HepG2 (cell line): ENCODE measurements around the gene CD8A. TPM values are rescaled to one million over a fixed set of nuclear protein-coding genes. Genes with fewer than 3 reads are reported as not detected.

ENCODE experiments used
- ATF3 ChIP-seq: sonication (generic); formaldehyde crosslinking; IDR thresholded peaks from 2 replicates; pipeline ENCODE4 v1.4.0; 2020; ENCODE audit warnings: missing genetic modification reagents
- FOXC1 ChIP-seq: sonication (generic); formaldehyde crosslinking; IDR thresholded peaks from 2 replicates; pipeline ENCODE4 v1.8.0; 2022; ENCODE audit warnings: mild to moderate bottlenecking, missing genetic modification reagents, borderline replicate concordance
- FOXP1 ChIP-seq, 2 experiments: fragments of 450-650 bp in 1 of 2; IDR thresholded peaks; 2 replicates each; pipeline ENCODE4 v1.6.1; 2017 to 2018; ENCODE audit warnings: antibody characterized with exemption in 1 of 2
- MTA3 ChIP-seq: sonication (generic); formaldehyde crosslinking; IDR thresholded peaks from 2 replicates; pipeline ENCODE4 v1.4.0; 2020; ENCODE audit warnings: missing genetic modification reagents
- NFYB ChIP-seq: sonication (generic); formaldehyde crosslinking; IDR thresholded peaks from 2 replicates; pipeline ENCODE4 v1.4.0; 2020; ENCODE audit warnings: missing genetic modification reagents
- NFYC ChIP-seq: IDR thresholded peaks from 2 replicates; pipeline ENCODE4 v1.6.1; 2016; ENCODE audit warnings: missing genetic modification reagents, missing compliant biosample characterization
- SP1 ChIP-seq, 2 experiments: fragments of 450-650 bp in 1 of 2; sonication (generic) in 1 of 2; formaldehyde crosslinking in 1 of 2; IDR thresholded peaks; 2 replicates each; pipeline versions ENCODE4 v1.4.0 to v1.6.1; 2016 to 2020; ENCODE audit warnings: missing genetic modification reagents in 1 of 2
- SPEN ChIP-seq: sonication (generic); formaldehyde crosslinking; IDR thresholded peaks from 2 replicates; pipeline ENCODE4 v1.5.1; 2020; ENCODE audit warnings: low read depth, mild to moderate bottlenecking, missing genetic modification reagents
- XBP1 ChIP-seq: sonication (generic); formaldehyde crosslinking; IDR thresholded peaks from 2 replicates; pipeline ENCODE4 v1.5.0; 2020; ENCODE audit warnings: missing genetic modification reagents
- ZFP36L2 ChIP-seq: sonication (generic); formaldehyde crosslinking; IDR thresholded peaks from 2 replicates; pipeline ENCODE4 v1.4.0; 2020; ENCODE audit warnings: missing genetic modification reagents
- ZNF160 ChIP-seq: sonication (generic); formaldehyde crosslinking; IDR thresholded peaks from 2 replicates; pipeline ENCODE4 v1.8.0; 2022; ENCODE audit warnings: mild to moderate bottlenecking, inconsistent platforms, missing genetic modification reagents
- ZNF331 ChIP-seq: sonication (generic); formaldehyde crosslinking; IDR thresholded peaks from 2 replicates; pipeline ENCODE4 v1.4.0; 2020; ENCODE audit warnings: missing genetic modification reagents
- ZNF550 ChIP-seq: sonication (generic); formaldehyde crosslinking; IDR thresholded peaks from 2 replicates; pipeline ENCODE4 v1.4.0; 2020; ENCODE audit warnings: mild to moderate bottlenecking, missing genetic modification reagents, borderline replicate concordance
- ZNF564 ChIP-seq: sonication (generic); formaldehyde crosslinking; IDR thresholded peaks from 2 replicates; pipeline ENCODE4 v1.8.1; 2023; ENCODE audit warnings: mild to moderate bottlenecking, missing genetic modification reagents
- ZSCAN9 ChIP-seq: IDR thresholded peaks from 2 replicates; pipeline ENCODE4 v1.6.1; 2016; ENCODE audit warnings: borderline replicate concordance
- polyA plus RNA-seq, 8 experiments: library from polyadenylated mRNA; depleted of rRNA in 3 of 8; stranded (reverse) in 7 of 8; unstranded in 1 of 8; fragments of >200 nt; fragmentation: Illumina TruSeq in 4 of 8; extraction: Trizol in 4 of 8; gene quantifications; 2 replicates each; pipeline versions ENCODE4 v1.2.1 to v1.2.3, GENCODE V29; 2011 to 2016; ENCODE audit warnings: low read depth in 4 of 8, missing spikeins in 1 of 8, mixed read lengths in 1 of 8; ENCODE audit not compliant: insufficient read depth in 1 of 8
- total RNA-seq, 5 experiments: library from RNA; depleted of rRNA; stranded (reverse); fragments of >200 nt; fragmentation: Illumina TruSeq; extraction: Trizol; gene quantifications; 2 replicates each; pipeline ENCODE4 v1.2.3, GENCODE V29; 2016; ENCODE audit warnings: low read depth in 1 of 5
- TF ChIP-seq, protein P1 (sequence below): fragments of 450-650 bp; IDR thresholded peaks from 2 replicates; pipeline ENCODE4 v1.6.1; 2017
- TF ChIP-seq, protein P2 (sequence below): sonication (generic); formaldehyde crosslinking; IDR thresholded peaks from 2 replicates; pipeline ENCODE4 v1.5.0; 2020; ENCODE audit warnings: missing genetic modification reagents
- TF ChIP-seq, protein P3 (sequence below): sonication (generic); formaldehyde crosslinking; IDR thresholded peaks from 2 replicates; pipeline ENCODE4 v1.4.0; 2020; ENCODE audit warnings: missing genetic modification reagents
- TF ChIP-seq, protein P4 (sequence below): sonication (generic); formaldehyde crosslinking; IDR thresholded peaks from 2 replicates; pipeline ENCODE4 v1.4.0; 2020; ENCODE audit warnings: low read depth, missing genetic modification reagents

CD8A gene
- total and polyA plus RNA-seq, 2 of the 13 experiments (the other 11 are each of a cell fraction or from before 2014, with no cell fraction given), result 0.09 TPM; not detected in 1

GRCh38 chr2:86807468-86808275 is 17.0 kb upstream of the CD8A start (continued):
- TF ChIP-seq, protein P1, sequence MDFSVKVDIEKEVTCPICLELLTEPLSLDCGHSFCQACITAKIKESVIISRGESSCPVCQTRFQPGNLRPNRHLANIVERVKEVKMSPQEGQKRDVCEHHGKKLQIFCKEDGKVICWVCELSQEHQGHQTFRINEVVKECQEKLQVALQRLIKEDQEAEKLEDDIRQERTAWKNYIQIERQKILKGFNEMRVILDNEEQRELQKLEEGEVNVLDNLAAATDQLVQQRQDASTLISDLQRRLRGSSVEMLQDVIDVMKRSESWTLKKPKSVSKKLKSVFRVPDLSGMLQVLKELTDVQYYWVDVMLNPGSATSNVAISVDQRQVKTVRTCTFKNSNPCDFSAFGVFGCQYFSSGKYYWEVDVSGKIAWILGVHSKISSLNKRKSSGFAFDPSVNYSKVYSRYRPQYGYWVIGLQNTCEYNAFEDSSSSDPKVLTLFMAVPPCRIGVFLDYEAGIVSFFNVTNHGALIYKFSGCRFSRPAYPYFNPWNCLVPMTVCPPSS, result no peak
- TF ChIP-seq ATF3 (0 out of 2 replicates have a peak, but pooled peaks have one; percentile 7), FOXC1 (CRISPR knock-in tag) (peak; percentile 60; the same call in 1 of the 2 replicates), ZNF331 (peak; percentile 23; the same call in 1 of the 2 replicates), MTA3 (CRISPR knock-in tag) (no peak), ZSCAN9 (CRISPR knock-in tag) (no peak), NFYB (CRISPR knock-in tag) (no peak), ZNF564 (CRISPR knock-in tag) (no peak), FOXP1 (IDR thresholded peaks at IDR 0.05) (no peak), FOXP1 (CRISPR knock-in tag; IDR thresholded peaks at IDR 0.05) (no peak), SP1 (IDR thresholded peaks at IDR 0.05) (no peak), SP1 (CRISPR knock-in tag; IDR thresholded peaks at IDR 0.05) (no peak), NFYC (CRISPR knock-in tag) (no peak), SPEN (CRISPR knock-in tag) (no peak), ZFP36L2 (CRISPR knock-in tag) (no peak), XBP1 (no peak), ZNF550 (no peak), ZNF160 (no peak)
- TF ChIP-seq, protein P2, sequence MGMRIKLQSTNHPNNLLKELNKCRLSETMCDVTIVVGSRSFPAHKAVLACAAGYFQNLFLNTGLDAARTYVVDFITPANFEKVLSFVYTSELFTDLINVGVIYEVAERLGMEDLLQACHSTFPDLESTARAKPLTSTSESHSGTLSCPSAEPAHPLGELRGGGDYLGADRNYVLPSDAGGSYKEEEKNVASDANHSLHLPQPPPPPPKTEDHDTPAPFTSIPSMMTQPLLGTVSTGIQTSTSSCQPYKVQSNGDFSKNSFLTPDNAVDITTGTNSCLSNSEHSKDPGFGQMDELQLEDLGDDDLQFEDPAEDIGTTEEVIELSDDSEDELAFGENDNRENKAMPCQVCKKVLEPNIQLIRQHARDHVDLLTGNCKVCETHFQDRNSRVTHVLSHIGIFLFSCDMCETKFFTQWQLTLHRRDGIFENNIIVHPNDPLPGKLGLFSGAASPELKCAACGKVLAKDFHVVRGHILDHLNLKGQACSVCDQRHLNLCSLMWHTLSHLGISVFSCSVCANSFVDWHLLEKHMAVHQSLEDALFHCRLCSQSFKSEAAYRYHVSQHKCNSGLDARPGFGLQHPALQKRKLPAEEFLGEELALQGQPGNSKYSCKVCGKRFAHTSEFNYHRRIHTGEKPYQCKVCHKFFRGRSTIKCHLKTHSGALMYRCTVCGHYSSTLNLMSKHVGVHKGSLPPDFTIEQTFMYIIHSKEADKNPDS (CRISPR knock-in tag), result no peak
- TF ChIP-seq, protein P3, sequence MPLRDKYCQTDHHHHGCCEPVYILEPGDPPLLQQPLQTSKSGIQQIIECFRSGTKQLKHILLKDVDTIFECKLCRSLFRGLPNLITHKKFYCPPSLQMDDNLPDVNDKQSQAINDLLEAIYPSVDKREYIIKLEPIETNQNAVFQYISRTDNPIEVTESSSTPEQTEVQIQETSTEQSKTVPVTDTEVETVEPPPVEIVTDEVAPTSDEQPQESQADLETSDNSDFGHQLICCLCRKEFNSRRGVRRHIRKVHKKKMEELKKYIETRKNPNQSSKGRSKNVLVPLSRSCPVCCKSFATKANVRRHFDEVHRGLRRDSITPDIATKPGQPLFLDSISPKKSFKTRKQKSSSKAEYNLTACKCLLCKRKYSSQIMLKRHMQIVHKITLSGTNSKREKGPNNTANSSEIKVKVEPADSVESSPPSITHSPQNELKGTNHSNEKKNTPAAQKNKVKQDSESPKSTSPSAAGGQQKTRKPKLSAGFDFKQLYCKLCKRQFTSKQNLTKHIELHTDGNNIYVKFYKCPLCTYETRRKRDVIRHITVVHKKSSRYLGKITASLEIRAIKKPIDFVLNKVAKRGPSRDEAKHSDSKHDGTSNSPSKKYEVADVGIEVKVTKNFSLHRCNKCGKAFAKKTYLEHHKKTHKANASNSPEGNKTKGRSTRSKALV (CRISPR knock-in tag), result peak; percentile 17; the same call in 1 of the 2 replicates
- TF ChIP-seq, protein P4, sequence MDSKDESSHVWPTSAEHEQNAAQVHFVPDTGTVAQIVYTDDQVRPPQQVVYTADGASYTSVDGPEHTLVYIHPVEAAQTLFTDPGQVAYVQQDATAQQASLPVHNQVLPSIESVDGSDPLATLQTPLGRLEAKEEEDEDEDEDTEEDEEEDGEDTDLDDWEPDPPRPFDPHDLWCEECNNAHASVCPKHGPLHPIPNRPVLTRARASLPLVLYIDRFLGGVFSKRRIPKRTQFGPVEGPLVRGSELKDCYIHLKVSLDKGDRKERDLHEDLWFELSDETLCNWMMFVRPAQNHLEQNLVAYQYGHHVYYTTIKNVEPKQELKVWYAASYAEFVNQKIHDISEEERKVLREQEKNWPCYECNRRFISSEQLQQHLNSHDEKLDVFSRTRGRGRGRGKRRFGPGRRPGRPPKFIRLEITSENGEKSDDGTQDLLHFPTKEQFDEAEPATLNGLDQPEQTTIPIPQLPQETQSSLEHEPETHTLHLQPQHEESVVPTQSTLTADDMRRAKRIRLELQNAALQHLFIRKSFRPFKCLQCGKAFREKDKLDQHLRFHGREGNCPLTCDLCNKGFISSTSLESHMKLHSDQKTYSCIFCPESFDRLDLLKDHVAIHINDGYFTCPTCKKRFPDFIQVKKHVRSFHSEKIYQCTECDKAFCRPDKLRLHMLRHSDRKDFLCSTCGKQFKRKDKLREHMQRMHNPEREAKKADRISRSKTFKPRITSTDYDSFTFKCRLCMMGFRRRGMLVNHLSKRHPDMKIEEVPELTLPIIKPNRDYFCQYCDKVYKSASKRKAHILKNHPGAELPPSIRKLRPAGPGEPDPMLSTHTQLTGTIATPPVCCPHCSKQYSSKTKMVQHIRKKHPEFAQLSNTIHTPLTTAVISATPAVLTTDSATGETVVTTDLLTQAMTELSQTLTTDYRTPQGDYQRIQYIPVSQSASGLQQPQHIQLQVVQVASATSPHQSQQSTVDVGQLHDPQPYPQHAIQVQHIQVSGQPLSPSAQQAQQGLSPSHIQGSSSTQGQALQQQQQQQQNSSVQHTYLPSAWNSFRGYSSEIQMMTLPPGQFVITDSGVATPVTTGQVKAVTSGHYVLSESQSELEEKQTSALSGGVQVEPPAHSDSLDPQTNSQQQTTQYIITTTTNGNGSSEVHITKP (CRISPR knock-in tag), result no peak
